ENCODE data around the gene CACNA1B.

CACNA1B gene

GRCh38 chr9:138003485-138004190, 126.1 kb downstream of the CACNA1B start:
- no peak overlapping the region for H3K4me3 ChIP-seq (replicated peaks in 1 of 2; ENCODE audit: low read depth in 2 of 2, low read length in 2 of 2)
- no peak for TF ChIP-seq CTCF (IDR thresholded peaks at IDR 0.05; ENCODE audit: low read depth, low read length)
- no peak for DNase-seq (ENCODE audit: low read depth in 2 of 2)

DNA sequence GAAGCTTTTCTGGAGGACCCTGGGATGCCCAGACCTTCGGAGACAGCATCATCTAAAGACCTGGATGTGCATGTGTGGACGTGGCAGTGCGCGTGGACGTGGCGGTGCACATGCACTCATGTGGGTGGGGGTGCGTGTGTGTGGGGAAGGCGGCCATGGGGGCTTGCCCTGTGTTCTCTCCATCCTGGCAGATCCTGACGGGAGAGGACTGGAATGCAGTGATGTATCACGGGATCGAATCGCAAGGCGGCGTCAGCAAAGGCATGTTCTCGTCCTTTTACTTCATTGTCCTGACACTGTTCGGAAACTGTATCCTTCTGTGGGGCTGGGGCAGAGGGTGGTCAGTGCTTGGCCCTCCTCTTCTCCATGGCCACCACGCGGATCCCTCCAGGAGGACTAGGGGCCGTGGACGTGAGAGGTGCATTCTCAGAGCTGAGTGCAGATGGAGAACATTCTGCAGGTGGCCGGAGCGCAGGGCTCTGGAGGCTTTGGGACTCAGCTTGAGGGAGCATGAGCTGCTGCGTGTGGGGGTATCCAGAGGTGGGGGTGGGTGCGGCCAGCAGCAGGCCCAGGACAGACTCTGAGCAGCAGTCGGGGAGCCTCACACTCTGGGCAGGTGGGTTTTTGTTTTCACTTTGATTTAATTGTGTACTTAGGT, 129.1 kb downstream of the CACNA1B start:
- no peak for DNase-seq (ENCODE audit: low read depth in 2 of 2)

GRCh38 chr9:138007566-138007917, 130.0 kb downstream of the CACNA1B start:
- no peak for TF ChIP-seq CTCF (IDR thresholded peaks at IDR 0.05; ENCODE audit: low read depth, low read length)
- no peak for DNase-seq (ENCODE audit: low read depth in 2 of 2)

More for the DNA sequence above, 129.1 kb downstream of the CACNA1B start:
- TF ChIP-seq CTCF (IDR thresholded peaks at IDR 0.05; ENCODE audit: low read depth, low read length): no peak
- H3K4me3 ChIP-seq (replicated peaks in 1 of 2; ENCODE audit: low read depth in 2 of 2, low read length in 2 of 2): no peak overlapping the region

GRCh38 chr9:138007918-138008841, 130.6 kb downstream of the CACNA1B start:
- no peak for TF ChIP-seq CTCF (IDR thresholded peaks at IDR 0.05; ENCODE audit: low read depth, low read length)
- DNase-seq (ENCODE audit: low read depth in 2 of 2): no peak
- no peak overlapping the region for H3K4me3 ChIP-seq (replicated peaks in 1 of 2; ENCODE audit: low read depth in 2 of 2, low read length in 2 of 2)

More at GRCh38 chr9:138007566-138007917, 130.0 kb downstream of the CACNA1B start:
- H3K4me3 ChIP-seq (replicated peaks in 1 of 2; ENCODE audit: low read depth in 2 of 2, low read length in 2 of 2): no peak overlapping the region

GRCh38 chr9:138009016-138009802, 131.6 kb downstream of the CACNA1B start:
- H3K4me3 ChIP-seq (replicated peaks in 1 of 2; ENCODE audit: low read depth in 2 of 2, low read length in 2 of 2): no peak overlapping the region
- no peak for TF ChIP-seq CTCF (IDR thresholded peaks at IDR 0.05; ENCODE audit: low read depth, low read length)
- DNase-seq (ENCODE audit: low read depth in 2 of 2): no peak
